Skeletal muscle satellite cell (primary cell): ENCODE results near the gene LAMTOR4.
"Not testable (repeated sequence)": the region's sequence is repeated elsewhere in the genome, so short reads cannot be mapped to it uniquely, and the experiment has no call there.

Experiments
- H3K27me3 ChIP-seq: 2 replicates; pipeline ENCODE4 v1.7.0; 2013; ENCODE audit warnings: low read length; ENCODE audit not compliant: control insufficient read depth, insufficient read depth
- H3K36me3 ChIP-seq: 2 replicates; pipeline ENCODE4 v1.7.0; 2013; ENCODE audit warnings: mild to moderate bottlenecking, control low read depth, low read length; ENCODE audit not compliant: insufficient read depth
- H3K4me1 ChIP-seq: 2 replicates; pipeline ENCODE4 v1.7.0; 2013; ENCODE audit warnings: low read length; ENCODE audit not compliant: control insufficient read depth, insufficient read depth
- H3K4me2 ChIP-seq: 2 replicates; pipeline ENCODE4 v1.7.0; 2013; ENCODE audit warnings: mild to moderate bottlenecking, low read length
- H3K4me3 ChIP-seq: 2 replicates; pipeline ENCODE4 v1.7.0; 2013; ENCODE audit warnings: low read length
- H3K9ac ChIP-seq: 2 replicates; pipeline ENCODE4 v1.7.0; 2013; ENCODE audit warnings: mild to moderate bottlenecking, low read depth, low read length, moderate library complexity
- H3K9me3 ChIP-seq: replicated peaks from 2 replicates; pipeline ENCODE4 v1.7.0; 2013; ENCODE audit warnings: mild to moderate bottlenecking, control low read depth, low read length

LAMTOR4 gene

DNA sequence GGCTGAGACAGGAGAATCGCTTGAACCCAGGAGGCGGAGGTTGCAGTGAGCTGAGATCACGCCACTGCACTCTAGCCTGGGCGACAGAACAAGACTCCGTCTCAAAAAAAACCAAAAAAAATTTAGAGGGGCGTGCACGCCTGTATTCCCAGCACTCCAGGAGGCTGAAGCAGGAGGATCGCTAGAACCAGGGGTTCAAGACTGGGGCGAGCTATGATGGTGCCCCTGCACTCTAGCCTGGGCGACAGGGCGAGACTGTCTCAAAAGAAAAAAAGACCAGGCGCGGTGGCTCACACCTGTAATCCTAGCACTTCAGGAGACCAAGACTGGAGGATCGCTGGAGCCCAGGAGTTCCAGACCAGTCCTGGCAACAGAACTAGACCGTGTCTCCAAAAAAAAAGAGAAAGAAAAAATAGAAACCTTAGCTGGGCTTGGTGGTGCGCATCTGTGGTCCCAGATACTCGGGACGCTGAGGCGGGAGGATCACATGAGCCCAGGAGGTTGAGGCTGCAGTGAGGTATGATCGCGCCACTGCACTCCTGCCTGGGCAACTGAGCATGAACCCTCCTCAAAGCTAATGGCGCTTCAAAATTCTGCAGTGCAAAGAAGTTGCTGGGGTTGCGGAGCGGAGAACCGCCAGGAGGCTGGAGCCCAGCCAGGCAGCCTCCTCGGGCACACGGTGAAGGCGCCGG is 22.3 kb upstream of the LAMTOR4 start:
- peaks cover 10% of the 10 kb centered on the region for H3K4me1 ChIP-seq
- no peaks in the 10 kb centered on the region for H3K27me3 ChIP-seq
- H3K4me3 ChIP-seq, result peak overlapping the region; percentile 100
- H3K9ac ChIP-seq, result peak overlapping the region; percentile 98
- peaks cover 17% of the 10 kb centered on the region for H3K36me3 ChIP-seq
- H3K4me2 ChIP-seq, result peak overlapping the region; percentile 99
- H3K9me3 ChIP-seq, result no peaks in the 10 kb centered on the region

GRCh38 chr7:100126931-100127865 is 21.5 kb upstream of the LAMTOR4 start, which contains the start of gene MBLAC1:
Gene MBLAC1 (plus strand): TSS chr7:100126967. CDS start chr7:100127396, 429 bp downstream.
- Histone ChIP-seq H3K27me3 (no peaks in the 10 kb centered on the region), H3K9ac (peak within 1 kb of the TSS; percentile 98), H3K4me2 (peak within 1 kb of the TSS; percentile 99), H3K36me3 (peaks cover 14% of the 10 kb centered on the region), H3K9me3 (no peaks in the 10 kb centered on the region), H3K4me1 (peaks cover 10% of the 10 kb centered on the region), H3K4me3 (peak within 1 kb of the TSS; percentile 100)

DNA sequence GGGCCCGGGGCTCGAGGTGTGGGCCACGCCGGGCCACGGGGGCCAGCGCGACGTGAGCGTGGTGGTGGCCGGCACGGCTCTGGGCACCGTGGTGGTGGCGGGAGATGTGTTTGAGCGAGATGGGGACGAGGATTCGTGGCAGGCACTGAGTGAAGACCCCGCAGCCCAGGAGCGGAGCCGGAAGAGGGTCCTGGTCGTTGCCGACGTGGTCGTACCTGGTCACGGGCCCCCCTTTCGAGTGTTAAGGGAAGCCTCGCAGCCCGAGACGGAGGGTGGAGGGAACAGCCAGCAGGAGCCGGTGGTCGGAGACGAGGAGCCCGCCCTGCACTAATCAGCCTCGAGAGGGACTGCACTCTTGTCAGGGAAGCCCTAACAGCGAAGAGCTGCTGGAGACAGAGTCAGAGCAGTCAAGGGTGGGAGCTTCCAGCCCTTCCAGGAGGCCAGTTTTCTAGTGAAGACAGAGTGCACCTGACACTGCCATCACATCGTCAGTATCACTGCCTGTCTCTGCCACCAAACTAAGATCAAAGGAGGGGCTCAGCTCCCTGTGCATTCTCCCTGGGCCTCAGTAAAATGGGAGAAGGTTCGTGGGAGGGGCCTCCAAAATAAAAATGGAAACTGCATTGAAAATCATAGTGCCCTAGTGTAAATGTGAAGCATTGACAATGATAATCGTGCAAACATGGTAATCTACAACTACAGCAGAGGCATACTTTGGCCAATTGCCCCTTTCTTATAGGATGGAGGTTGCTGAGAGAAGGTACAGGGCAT is 20.7 kb upstream of the LAMTOR4 start:
- Histone ChIP-seq H3K9ac (peak overlapping the region; percentile 98), H3K27me3 (no peaks in the 10 kb centered on the region), H3K4me2 (peak overlapping the region; percentile 99), H3K9me3 (no peaks in the 10 kb centered on the region), H3K4me3 (peak overlapping the region; percentile 100), H3K4me1 (peaks cover 10% of the 10 kb centered on the region), H3K36me3 (peaks cover 8% of the 10 kb centered on the region)

DNA sequence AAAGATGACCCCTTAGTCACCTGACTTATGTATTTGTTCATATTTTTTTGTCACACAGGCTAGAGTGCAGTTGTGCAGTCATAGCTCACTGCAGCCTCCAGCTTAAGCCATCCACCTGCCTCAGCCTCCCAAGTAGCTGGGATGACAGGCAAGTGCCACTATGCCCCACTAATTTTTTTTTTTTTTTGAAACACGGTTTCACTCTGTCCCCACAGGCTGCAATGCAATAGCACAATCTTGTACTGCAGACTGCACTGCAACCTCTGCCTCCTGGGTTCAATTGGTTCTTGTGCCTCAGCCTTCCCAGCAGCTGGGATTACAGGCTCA is 20.1 kb upstream of the LAMTOR4 start:
- H3K4me1 ChIP-seq, result peaks cover 10% of the 10 kb centered on the region
- no peak overlapping the region for H3K4me3 ChIP-seq
- peak overlapping the region; percentile 99 for H3K4me2 ChIP-seq
- no peak overlapping the region for H3K9ac ChIP-seq
- no peaks in the 10 kb centered on the region for H3K9me3 ChIP-seq
- H3K36me3 ChIP-seq, result peaks cover 8% of the 10 kb centered on the region
- H3K27me3 ChIP-seq, result no peaks in the 10 kb centered on the region

GRCh38 chr7:100130220-100130607 is 18.5 kb upstream of the LAMTOR4 start:
- not testable (repeated sequence) for H3K27me3 ChIP-seq, H3K9me3 ChIP-seq, H3K4me2 ChIP-seq, H3K9ac ChIP-seq, H3K4me3 ChIP-seq, H3K4me1 ChIP-seq, H3K36me3 ChIP-seq

- Histone ChIP-seq H3K9ac (no peak overlapping the region), H3K4me3 (no peak overlapping the region)
Observed at GRCh38 chr7:100130608-100131453, 17.9 kb upstream of the LAMTOR4 start.

GRCh38 chr7:100132126-100132525 is 16.6 kb upstream of the LAMTOR4 start:
- H3K9ac ChIP-seq, result no peak overlapping the region
- H3K4me2 ChIP-seq, result no peak overlapping the region
- H3K9me3 ChIP-seq, result no peaks in the 10 kb centered on the region
- no peak overlapping the region for H3K4me3 ChIP-seq
- H3K27me3 ChIP-seq, result peaks cover 3% of the 10 kb centered on the region
- no peaks in the 10 kb centered on the region for H3K36me3 ChIP-seq
- H3K4me1 ChIP-seq, result peaks cover 7% of the 10 kb centered on the region

More at GRCh38 chr7:100130608-100131453, 17.9 kb upstream of the LAMTOR4 start:
- Histone ChIP-seq H3K4me1 (peaks cover 10% of the 10 kb centered on the region), H3K36me3 (no peaks in the 10 kb centered on the region), H3K4me2 (peak overlapping the region; percentile 73), H3K9me3 (no peaks in the 10 kb centered on the region), H3K27me3 (peaks cover under 1% of the 10 kb centered on the region)

DNA sequence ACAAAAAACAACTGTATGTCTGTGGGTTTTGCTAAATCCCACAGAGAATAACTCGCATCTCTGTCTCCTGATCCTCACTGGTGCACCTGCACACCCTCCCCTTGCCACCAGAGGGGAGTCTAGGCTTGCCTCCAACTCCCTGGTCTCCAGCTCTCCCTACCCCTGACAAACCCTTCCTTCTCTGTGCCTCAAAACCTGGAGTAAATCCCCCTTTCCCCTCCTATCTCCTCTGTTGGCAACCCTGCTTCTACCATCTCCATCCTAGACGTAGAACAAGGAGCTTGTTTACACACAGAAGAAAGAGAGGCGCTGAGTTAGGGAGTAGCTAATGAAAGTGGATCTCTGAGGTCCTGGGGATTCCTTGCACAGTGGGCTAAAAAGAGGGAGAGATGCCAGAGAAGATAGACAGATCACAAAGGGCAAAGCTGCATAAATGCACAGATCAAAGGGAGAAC is 16.0 kb upstream of the LAMTOR4 start:
- H3K27me3 ChIP-seq, result peaks cover 3% of the 10 kb centered on the region
- H3K4me1 ChIP-seq, result peaks cover 6% of the 10 kb centered on the region
- H3K36me3 ChIP-seq, result no peaks in the 10 kb centered on the region
- H3K4me2 ChIP-seq, result no peak overlapping the region
- no peak overlapping the region for H3K9ac ChIP-seq
- H3K4me3 ChIP-seq, result no peak overlapping the region
- H3K9me3 ChIP-seq, result no peaks in the 10 kb centered on the region

DNA sequence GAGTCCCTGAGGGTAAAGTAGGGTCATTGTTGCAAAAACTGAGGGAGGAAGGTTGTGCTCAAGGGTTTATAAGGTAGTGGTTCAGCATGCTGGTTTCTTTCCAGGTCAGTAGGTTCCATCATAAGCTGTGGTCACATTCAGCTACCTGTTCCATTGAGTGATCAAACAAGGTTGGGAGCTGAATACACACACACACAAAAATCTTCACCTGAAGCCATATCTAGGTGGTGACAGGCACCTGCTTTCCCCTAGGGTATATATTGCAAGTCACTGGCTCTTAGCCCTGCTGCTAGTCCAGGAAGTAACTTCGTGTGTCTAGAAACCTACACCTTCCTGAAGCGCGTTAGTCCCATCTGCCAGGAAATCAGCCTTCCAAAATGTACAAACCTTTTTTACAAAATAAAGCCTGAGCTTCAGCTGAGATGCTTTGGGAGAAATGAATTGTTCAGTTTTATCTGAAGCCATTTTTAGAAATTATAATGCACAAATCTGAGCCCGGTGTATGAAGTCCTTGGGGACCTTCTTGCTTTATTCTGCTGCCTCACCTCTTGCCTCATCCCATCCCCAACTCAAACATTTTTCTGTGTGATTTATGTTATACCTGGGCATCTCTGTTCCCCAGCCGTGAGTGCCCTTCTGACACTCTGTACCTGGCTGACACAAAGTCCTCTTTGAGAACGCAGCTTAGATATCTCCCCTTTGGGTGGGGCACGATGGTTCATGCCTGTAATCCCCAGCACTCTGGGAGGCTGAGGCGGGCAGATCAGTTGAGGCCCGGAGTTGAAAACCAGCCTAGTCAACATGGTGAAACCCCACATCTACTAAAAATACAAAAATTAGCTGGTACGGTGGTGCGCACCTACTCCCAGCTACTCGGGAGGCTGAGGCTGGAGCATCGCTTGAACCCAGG is 10.6 kb upstream of the LAMTOR4 start:
- H3K9me3 ChIP-seq, result no peaks in the 10 kb centered on the region
- no peak overlapping the region for H3K4me3 ChIP-seq
- H3K4me2 ChIP-seq, result no peak overlapping the region
- H3K9ac ChIP-seq, result no peak overlapping the region
- H3K36me3 ChIP-seq, result no peaks in the 10 kb centered on the region
- H3K4me1 ChIP-seq, result no peaks in the 10 kb centered on the region
- H3K27me3 ChIP-seq, result peaks cover 20% of the 10 kb centered on the region

- no peak overlapping the region for H3K9ac ChIP-seq
- H3K36me3 ChIP-seq, result no peaks in the 10 kb centered on the region
- H3K9me3 ChIP-seq, result no peaks in the 10 kb centered on the region
- H3K4me3 ChIP-seq, result no peak overlapping the region
- H3K4me2 ChIP-seq, result no peak overlapping the region
- no peaks in the 10 kb centered on the region for H3K4me1 ChIP-seq
- peaks cover 17% of the 10 kb centered on the region for H3K27me3 ChIP-seq
Observed at GRCh38 chr7:100141555-100141949, 7.2 kb upstream of the LAMTOR4 start.
